ENCODE data around the gene IGF2.

DNA sequence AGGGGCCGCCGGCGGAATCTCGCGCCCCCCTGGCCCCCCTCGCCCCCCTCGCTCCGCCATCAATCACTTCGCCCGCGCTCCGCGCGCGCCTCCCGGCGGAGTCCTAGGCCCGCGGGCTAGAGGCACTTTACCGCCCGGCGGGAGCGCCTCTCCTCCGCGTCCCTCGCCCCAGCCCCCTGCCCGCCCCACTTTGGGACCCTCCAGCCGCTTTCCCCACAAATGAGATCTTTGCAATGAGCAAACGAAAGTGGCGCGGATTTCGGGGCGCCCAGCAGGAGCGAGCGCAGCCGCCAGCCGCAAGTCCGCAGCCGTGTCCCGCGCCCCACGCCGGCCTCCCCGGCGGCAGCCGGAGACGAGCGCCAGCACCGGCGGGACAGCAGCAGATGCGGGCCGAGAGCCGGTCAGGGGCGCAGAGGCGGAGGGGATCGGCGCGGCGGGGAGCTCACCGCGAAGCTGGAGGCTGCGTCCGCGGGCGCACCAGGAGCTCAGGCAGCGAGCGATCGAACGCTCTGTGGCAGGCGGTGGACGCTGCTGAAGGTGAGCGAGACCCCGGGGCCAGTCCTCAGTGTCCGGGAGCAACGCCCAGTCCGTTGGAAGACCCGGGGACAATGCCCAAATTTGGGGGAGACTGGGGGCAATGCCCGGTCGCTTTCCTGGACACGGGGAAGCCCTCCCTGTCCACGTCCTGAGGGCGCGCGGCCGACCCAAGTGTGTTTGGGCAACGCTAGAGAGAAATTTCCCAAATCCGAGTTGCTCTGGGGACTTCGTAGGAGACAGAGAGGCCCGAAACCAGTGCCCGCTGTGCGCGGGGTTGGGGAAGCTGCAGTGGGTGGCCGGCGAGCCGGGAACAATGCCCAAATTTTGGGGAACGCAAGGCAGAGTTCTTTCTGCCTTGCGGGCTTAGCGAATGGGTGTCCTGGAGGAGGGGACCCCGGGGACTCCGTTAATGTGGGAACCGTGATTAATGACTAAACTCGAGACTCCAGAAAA lies 1.5 kb upstream of the IGF2 start:
- TF ChIP-seq, protein P1, sequence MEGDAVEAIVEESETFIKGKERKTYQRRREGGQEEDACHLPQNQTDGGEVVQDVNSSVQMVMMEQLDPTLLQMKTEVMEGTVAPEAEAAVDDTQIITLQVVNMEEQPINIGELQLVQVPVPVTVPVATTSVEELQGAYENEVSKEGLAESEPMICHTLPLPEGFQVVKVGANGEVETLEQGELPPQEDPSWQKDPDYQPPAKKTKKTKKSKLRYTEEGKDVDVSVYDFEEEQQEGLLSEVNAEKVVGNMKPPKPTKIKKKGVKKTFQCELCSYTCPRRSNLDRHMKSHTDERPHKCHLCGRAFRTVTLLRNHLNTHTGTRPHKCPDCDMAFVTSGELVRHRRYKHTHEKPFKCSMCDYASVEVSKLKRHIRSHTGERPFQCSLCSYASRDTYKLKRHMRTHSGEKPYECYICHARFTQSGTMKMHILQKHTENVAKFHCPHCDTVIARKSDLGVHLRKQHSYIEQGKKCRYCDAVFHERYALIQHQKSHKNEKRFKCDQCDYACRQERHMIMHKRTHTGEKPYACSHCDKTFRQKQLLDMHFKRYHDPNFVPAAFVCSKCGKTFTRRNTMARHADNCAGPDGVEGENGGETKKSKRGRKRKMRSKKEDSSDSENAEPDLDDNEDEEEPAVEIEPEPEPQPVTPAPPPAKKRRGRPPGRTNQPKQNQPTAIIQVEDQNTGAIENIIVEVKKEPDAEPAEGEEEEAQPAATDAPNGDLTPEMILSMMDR (IDR thresholded peaks at IDR 0.05): no peak
- TF ChIP-seq POLR2AphosphoS5 (IDR thresholded peaks at IDR 0.05; ENCODE audit: insufficient read depth in 1 of 2, low read depth in 1 of 2): no peak

Data from vagina (tissue), 2 donors.